Rectal smooth muscle tissue (tissue), 1 donor: ENCODE results near the gene LPIN2.

Source experiments
- H3K27ac ChIP-seq: one replicate; pipeline ENCODE4 v1.7.0; 2013; ENCODE audit warnings: low read depth, low read length, inconsistent platforms
- H3K27me3 ChIP-seq: one replicate; pipeline ENCODE4 v1.7.0; 2013; ENCODE audit warnings: low read length; ENCODE audit not compliant: control insufficient read depth, insufficient read depth
- H3K36me3 ChIP-seq: one replicate; pipeline ENCODE4 v1.7.0; 2013; ENCODE audit warnings: low read length; ENCODE audit not compliant: control insufficient read depth, insufficient read depth
- H3K4me1 ChIP-seq: one replicate; pipeline ENCODE4 v1.7.0; 2013; ENCODE audit warnings: low read length; ENCODE audit not compliant: control insufficient read depth, insufficient read depth
- H3K4me3 ChIP-seq: one replicate; pipeline ENCODE4 v1.7.0; 2013; ENCODE audit warnings: low read length
- H3K9ac ChIP-seq: one replicate; pipeline ENCODE4 v1.7.0; 2013; ENCODE audit warnings: low read length

LPIN2 gene

GRCh38 chr18:2968606-2969005 is 44.3 kb downstream of the LPIN2 start:
- Histone ChIP-seq H3K27ac (no peak overlapping the region), H3K4me1 (peaks cover 3% of the 10 kb centered on the region), H3K9ac (no peak overlapping the region), H3K27me3 (no peaks in the 10 kb centered on the region), H3K36me3 (no peaks in the 10 kb centered on the region), H3K4me3 (no peak overlapping the region)

DNA sequence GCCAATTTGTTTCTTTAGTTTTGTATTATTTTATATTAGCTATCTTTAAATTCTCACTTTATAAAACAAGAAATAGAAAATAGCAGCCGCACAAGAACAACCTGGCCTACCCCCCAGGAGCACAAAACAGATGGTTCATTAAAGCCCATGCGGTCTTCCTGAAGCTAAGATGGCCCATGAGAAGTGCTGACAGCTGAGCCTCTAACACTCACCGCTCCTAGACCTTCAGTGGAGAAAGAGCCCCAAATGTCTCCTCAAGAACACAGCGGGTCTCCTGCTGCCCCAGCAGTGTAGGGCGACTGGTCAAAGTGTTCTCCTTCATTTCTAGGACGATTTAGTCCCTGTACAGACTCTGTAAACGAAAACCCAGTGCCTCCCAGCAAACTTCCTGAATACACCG is 45.1 kb downstream of the LPIN2 start:
- peaks cover 3% of the 10 kb centered on the region for H3K4me1 ChIP-seq

DNA sequence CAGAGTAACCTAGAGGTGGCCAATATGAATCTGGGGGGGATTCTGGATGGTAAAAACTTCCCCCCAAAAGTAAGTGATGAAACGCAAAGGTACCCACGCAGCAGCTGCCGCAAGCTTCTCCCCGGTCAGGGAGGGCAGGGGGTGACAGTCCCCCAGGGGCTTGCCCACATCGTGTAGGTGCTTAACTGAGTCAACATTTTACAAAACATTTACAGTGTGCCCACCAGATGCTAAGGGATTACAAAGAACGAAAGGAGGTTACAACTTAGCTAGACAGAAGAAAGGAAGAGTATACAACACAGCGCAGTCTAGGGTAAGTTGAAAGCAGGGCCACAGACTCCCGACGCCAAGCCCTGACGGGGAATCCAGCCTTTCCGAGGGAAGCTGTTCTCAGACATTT is 45.6 kb downstream of the LPIN2 start:
- Histone ChIP-seq H3K4me1 (peaks cover 3% of the 10 kb centered on the region), H3K9ac (no peak overlapping the region), H3K27ac (no peak overlapping the region), H3K36me3 (no peaks in the 10 kb centered on the region), H3K4me3 (no peak overlapping the region), H3K27me3 (no peaks in the 10 kb centered on the region)

More for the DNA sequence above, 45.1 kb downstream of the LPIN2 start:
- Histone ChIP-seq H3K27ac (no peak overlapping the region), H3K9ac (no peak overlapping the region), H3K4me3 (no peak overlapping the region), H3K36me3 (no peaks in the 10 kb centered on the region), H3K27me3 (no peaks in the 10 kb centered on the region)

DNA sequence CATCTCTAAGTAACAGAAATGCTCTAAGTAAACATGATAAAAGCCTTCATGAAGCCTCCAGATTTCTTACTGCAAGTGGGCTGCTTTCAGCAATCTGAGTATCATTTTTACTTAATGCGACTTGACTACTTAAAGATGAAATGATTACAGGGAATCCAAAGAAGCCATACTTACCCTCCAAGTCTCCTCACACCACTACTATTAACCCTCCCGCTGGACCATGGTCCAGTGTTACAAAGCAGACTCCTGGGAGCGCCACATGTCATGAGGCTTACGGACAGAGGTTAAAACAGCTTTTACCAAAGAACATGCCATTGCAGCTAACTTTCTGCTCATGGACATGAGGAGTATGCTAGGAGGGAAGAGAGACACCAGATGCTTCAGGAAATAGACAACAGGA is 46.4 kb downstream of the LPIN2 start:
- Histone ChIP-seq H3K36me3 (no peaks in the 10 kb centered on the region), H3K27ac (no peak overlapping the region), H3K4me3 (no peak overlapping the region), H3K27me3 (no peaks in the 10 kb centered on the region), H3K4me1 (peaks cover 7% of the 10 kb centered on the region), H3K9ac (no peak overlapping the region)

- Histone ChIP-seq H3K27ac (no peak overlapping the region), H3K4me1 (peaks cover 10% of the 10 kb centered on the region)
These were observed 47.1 kb downstream of the LPIN2 start for GRCh38 chr18:2965797-2966196.

GRCh38 chr18:2964361-2965010 is 48.5 kb downstream of the LPIN2 start:
- Histone ChIP-seq H3K9ac (no peak overlapping the region), H3K4me1 (peaks cover 7% of the 10 kb centered on the region), H3K27me3 (no peaks in the 10 kb centered on the region), H3K4me3 (no peak overlapping the region), H3K27ac (no peak overlapping the region), H3K36me3 (no peaks in the 10 kb centered on the region)

More at GRCh38 chr18:2965797-2966196, 47.1 kb downstream of the LPIN2 start:
- H3K9ac ChIP-seq = no peak overlapping the region
- H3K36me3 ChIP-seq = no peaks in the 10 kb centered on the region
- no peak overlapping the region for H3K4me3 ChIP-seq
- no peaks in the 10 kb centered on the region for H3K27me3 ChIP-seq
